ENCODE measurements around the gene XPR1. TPM values are rescaled to one million over a fixed set of nuclear protein-coding genes. Genes with fewer than 3 reads are reported as not detected.

The XPR1 gene
- total and polyA plus RNA-seq, 10 of the 15 experiments (the other 5 are each of a cell fraction or from before 2014, with no cell fraction given) = 1.1 to 33.9 (median 11.3) TPM

DNA sequence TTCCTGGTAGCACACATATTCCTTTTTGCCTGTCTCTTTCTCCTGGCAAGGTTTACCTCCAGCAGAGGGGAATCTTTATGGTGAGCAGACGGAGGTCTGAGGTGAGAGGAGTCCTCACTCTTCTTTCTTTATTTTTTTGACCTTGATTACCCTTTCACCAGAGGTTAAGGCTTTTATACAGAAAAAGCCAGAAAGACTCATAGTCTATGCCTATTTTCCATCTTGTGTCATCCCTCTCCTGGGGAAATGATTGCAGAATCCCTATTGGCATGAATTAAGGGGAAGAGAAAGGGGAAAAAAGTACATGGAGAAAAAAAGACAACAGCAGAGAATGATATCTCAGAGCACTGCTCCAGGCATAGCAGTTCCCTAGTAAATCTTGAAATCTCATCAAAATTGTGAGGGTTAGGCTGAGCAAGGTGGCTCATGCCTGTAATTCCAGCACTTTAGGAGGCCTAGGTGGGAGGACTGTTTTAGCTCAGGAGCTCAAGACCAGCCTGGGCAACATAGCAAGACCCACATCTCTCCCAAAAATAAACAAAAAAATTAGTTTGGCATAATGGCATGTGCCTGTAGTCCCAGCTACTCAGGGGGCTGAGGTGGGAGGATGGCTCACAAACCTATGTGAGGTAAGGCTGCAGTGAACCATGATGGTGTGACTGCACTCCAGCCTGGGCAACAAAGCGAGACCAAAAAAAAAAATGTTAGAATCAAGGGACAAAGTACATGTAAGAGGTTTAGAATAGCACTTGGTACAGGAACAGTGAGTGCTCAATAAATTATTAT is 1.2 kb upstream of the XPR1 start:
- Histone ChIP-seq H3K27ac (ENCODE audit: control insufficient read depth, insufficient read depth) (no peak overlapping the region), H3K79me2 (ENCODE audit: control insufficient read depth, insufficient read depth, low read length) (peaks cover 9% of the 10 kb centered on the region), H3K4me3 (no peak overlapping the region), H4K20me1 (ENCODE audit: control insufficient read depth, insufficient read depth) (no peaks in the 10 kb centered on the region), H3K27me3 (replicated peaks in 1 of 2; ENCODE audit: control insufficient read depth in 2 of 2, insufficient read depth in 2 of 2, low read length in 1 of 2) (no peaks in the 10 kb centered on the region), H3K4me1 (ENCODE audit: control insufficient read depth, insufficient read depth, low read length) (peaks cover 8% of the 10 kb centered on the region), H3K4me2 (ENCODE audit: control insufficient read depth, insufficient read depth) (peak overlapping the region; percentile 15; the same call in 1 of the 2 replicates), H2AFZ (ENCODE audit: control insufficient read depth, low read depth, low read length) (peak overlapping the region; percentile 70), H3K9me3 (replicated peaks; ENCODE audit: control insufficient read depth, insufficient read depth, low read length) (no peaks in the 10 kb centered on the region), H3K36me3 (ENCODE audit: control insufficient read depth in 2 of 2, insufficient read depth in 2 of 2, low read length in 1 of 2) (no peaks in the 10 kb centered on the region), H3K9ac (ENCODE audit: control insufficient read depth, insufficient read depth, low read length) (no peak overlapping the region; the same call in 1 of the 2 replicates)
- RAD21 ChIA-PET (ENCODE audit: unreplicated experiment) = interaction anchor here (1.0 to 3.3 kb wide), 10 partner anchors 10 to 522 kb away, joined by 3 to 14 read pairs (median 4); no protein-coding TSS in a partner anchor
- in situ Hi-C loops (cut with MboI) = loop anchor here (25.0 kb wide), 1 partner anchor 532 kb away; no protein-coding TSS in a partner anchor
- no peak for FAIRE-seq
- DNase-seq (ENCODE audit: low read depth, low spot score) = no peak
- POLR2A ChIA-PET = interaction anchor here (0.6 to 1.7 kb wide), 11 partner anchors 9 to 1405 kb away, joined by 3 to 6 read pairs (median 4); no protein-coding TSS in a partner anchor
- BruUV-seq (replicated peaks) = no TSS peak
- intact Hi-C loops (cut with micrococcal nuclease; ENCODE audit: unreplicated experiment) = loop anchor here (5.0 to 10.0 kb wide), 3 partner anchors 147 to 514 kb away; no protein-coding TSS in a partner anchor
- SMC1A ChIA-PET (ENCODE audit: uncharacterized antibody, unreplicated experiment) = interaction anchor here (0.7 to 4.1 kb wide), 15 partner anchors 10 to 514 kb away, joined by 3 to 34 read pairs (median 3); no protein-coding TSS in a partner anchor
- ATAC-seq = peak; percentile 15
- CTCF ChIA-PET = interaction anchor here (0.7 to 3.5 kb wide), 13 partner anchors 9 to 511 kb away, joined by 3 to 37 read pairs (median 3); no protein-coding TSS in a partner anchor
- WGBS (ENCODE audit: insufficient coverage, insufficient replicate concordance, low lambda C conversion rate, missing lambda C conversion rate) = 67% methylated on average over 2 of the region's 2 CpGs
- TF ChIP-seq BHLHE40 (IDR thresholded peaks at IDR 0.05; ENCODE audit: borderline replicate concordance in 1 of 2, low read depth in 2 of 2, low read length in 1 of 2) (peak in 1 of 2 experiments; percentile 59; a peak in 1 of 4 replicates), NBN (IDR thresholded peaks at IDR 0.05) (0 out of 2 replicates have a peak, but pooled peaks have one; percentile 64), ESRRA (IDR thresholded peaks at IDR 0.05; ENCODE audit: low read length) (no peak), NFIC (IDR thresholded peaks at IDR 0.05; ENCODE audit: low read depth, low read length) (no peak), IKZF2 (IDR thresholded peaks at IDR 0.05) (peak; percentile 35 to 44; a peak in 2 of 4 replicates), PML (IDR thresholded peaks at IDR 0.05; ENCODE audit: low read length) (no peak), ZNF384 (IDR thresholded peaks at IDR 0.05; ENCODE audit: borderline replicate concordance, low read depth, low read length) (0 out of 2 replicates have a peak, but pooled peaks have one; percentile 12), ZNF687 (IDR thresholded peaks at IDR 0.05) (no peak), MTA2 (IDR thresholded peaks at IDR 0.05; ENCODE audit: low read depth) (peak; percentile 43; the same call in 1 of the 2 replicates)
- TF ChIP-seq, protein P1, sequence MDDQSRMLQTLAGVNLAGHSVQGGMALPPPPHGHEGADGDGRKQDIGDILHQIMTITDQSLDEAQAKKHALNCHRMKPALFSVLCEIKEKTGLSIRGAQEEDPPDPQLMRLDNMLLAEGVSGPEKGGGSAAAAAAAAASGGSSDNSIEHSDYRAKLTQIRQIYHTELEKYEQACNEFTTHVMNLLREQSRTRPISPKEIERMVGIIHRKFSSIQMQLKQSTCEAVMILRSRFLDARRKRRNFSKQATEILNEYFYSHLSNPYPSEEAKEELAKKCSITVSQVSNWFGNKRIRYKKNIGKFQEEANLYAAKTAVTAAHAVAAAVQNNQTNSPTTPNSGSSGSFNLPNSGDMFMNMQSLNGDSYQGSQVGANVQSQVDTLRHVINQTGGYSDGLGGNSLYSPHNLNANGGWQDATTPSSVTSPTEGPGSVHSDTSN (IDR thresholded peaks at IDR 0.05; ENCODE audit: insufficient replicate concordance, low read depth, low read length) = no peak
- TF ChIP-seq, protein P2, sequence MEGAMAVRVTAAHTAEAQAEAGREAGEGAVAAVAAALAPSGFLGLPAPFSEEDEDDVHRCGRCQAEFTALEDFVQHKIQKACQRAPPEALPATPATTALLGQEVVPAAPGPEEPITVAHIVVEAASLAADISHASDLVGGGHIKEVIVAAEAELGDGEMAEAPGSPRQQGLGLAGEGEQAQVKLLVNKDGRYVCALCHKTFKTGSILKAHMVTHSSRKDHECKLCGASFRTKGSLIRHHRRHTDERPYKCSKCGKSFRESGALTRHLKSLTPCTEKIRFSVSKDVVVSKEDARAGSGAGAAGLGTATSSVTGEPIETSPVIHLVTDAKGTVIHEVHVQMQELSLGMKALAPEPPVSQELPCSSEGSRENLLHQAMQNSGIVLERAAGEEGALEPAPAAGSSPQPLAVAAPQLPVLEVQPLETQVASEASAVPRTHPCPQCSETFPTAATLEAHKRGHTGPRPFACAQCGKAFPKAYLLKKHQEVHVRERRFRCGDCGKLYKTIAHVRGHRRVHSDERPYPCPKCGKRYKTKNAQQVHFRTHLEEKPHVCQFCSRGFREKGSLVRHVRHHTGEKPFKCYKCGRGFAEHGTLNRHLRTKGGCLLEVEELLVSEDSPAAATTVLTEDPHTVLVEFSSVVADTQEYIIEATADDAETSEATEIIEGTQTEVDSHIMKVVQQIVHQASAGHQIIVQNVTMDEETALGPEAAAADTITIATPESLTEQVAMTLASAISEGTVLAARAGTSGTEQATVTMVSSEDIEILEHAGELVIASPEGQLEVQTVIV (IDR thresholded peaks at IDR 0.05; ENCODE audit: borderline replicate concordance, partially characterized antibody) = no peak
